GM19452 (cell line): ENCODE results near the gene JDP2.

Source experiments
- ATAC-seq: cut with Tn5 transposase; IDR thresholded peaks from one replicate; pipeline ENCODE4 v1.9.1; 2021; ENCODE audit not compliant: unreplicated experiment

The JDP2 gene

GRCh38 chr14:75435473-75435872 lies 7.7 kb downstream of the JDP2 start:
- no peak for ATAC-seq

GRCh38 chr14:75437201-75438143 lies 9.7 kb downstream of the JDP2 start:
- ATAC-seq, result no peak

- no peak for ATAC-seq
Measured at GRCh38 chr14:75438486-75439080, 10.8 kb downstream of the JDP2 start.

- ATAC-seq, result no peak
Measured at GRCh38 chr14:75439989-75440388, 12.2 kb downstream of the JDP2 start.

GRCh38 chr14:75440733-75441477 lies 13.1 kb downstream of the JDP2 start:
- ATAC-seq, result no peak

- no peak for ATAC-seq
Measured at GRCh38 chr14:75441728-75442127, 13.9 kb downstream of the JDP2 start.

- no peak for ATAC-seq
Measured at GRCh38 chr14:75442166-75442565, 14.3 kb downstream of the JDP2 start.

- no peak for ATAC-seq
Measured at GRCh38 chr14:75442642-75443041, 14.8 kb downstream of the JDP2 start.

GRCh38 chr14:75443203-75443969 lies 15.6 kb downstream of the JDP2 start:
- no peak for ATAC-seq

- no peak for ATAC-seq
Measured at GRCh38 chr14:75445236-75445635, 17.4 kb downstream of the JDP2 start.

- ATAC-seq, result no peak
Measured at GRCh38 chr14:75445963-75446362, 18.1 kb downstream of the JDP2 start.

- ATAC-seq, result no peak
Measured at GRCh38 chr14:75446447-75446846, 18.6 kb downstream of the JDP2 start.

GRCh38 chr14:75448209-75448608 lies 20.4 kb downstream of the JDP2 start:
- no peak for ATAC-seq

GRCh38 chr14:75449036-75449435 lies 21.2 kb downstream of the JDP2 start:
- no peak for ATAC-seq

- ATAC-seq, result no peak
Measured at GRCh38 chr14:75449696-75450095, 21.9 kb downstream of the JDP2 start.

GRCh38 chr14:75450381-75451276 lies 22.8 kb downstream of the JDP2 start:
- ATAC-seq, result no peak

- ATAC-seq, result no peak
Measured at GRCh38 chr14:75452324-75452723, 24.5 kb downstream of the JDP2 start.

GRCh38 chr14:75452900-75453816 lies 25.3 kb downstream of the JDP2 start:
- no peak for ATAC-seq
